ENCODE measurements around the gene RNF148. TPM values are rescaled to one million over a fixed set of nuclear protein-coding genes. Genes with fewer than 3 reads are reported as not detected.

RNF148 gene
- total RNA-seq, 1 donor from 2014 or later, result 0.22 TPM

- ATAC-seq, result no peak
- intact Hi-C loops (cut with micrococcal nuclease), result no loop called here
- DNase-seq, result no peak
Measured at GRCh38 chr7:122653685-122654084, 49.0 kb downstream of the RNF148 start.

GRCh38 chr7:122652876-122653275 lies 49.8 kb downstream of the RNF148 start:
- no peak for DNase-seq
- no peak for ATAC-seq
- intact Hi-C loops (cut with micrococcal nuclease), result no loop called here

Other genes starting within 250 kb of the RNF148 start
- gene RNF133, start 3.8 kb downstream of the RNF148 start, total RNA-seq, result 0.47 TPM
- 29.1 TPM for gene CADPS2, start 183.5 kb upstream of the RNF148 start, total RNA-seq